ENCODE results near the gene TRIM29.

GRCh38 chr11:120062561-120062930, 75.4 kb downstream of the TRIM29 start:
- TF ChIP-seq CTCF (IDR thresholded peaks at IDR 0.05) (no peak), EZH2 (IDR thresholded peaks at IDR 0.05) (no peak)

Measured in neural progenitor cell (in vitro differentiated cells).